GM19023 (cell line): ENCODE results near the gene PPP1R12B.
"Not testable (repeated sequence)": the region's sequence is repeated elsewhere in the genome, so short reads cannot be mapped to it uniquely, and the experiment has no call there.

Experiments
- ATAC-seq: cut with Tn5 transposase; IDR thresholded peaks from one replicate; pipeline ENCODE4 v1.9.1; 2021; ENCODE audit warnings: mild to moderate bottlenecking, moderate library complexity; ENCODE audit not compliant: unreplicated experiment

The PPP1R12B gene

DNA sequence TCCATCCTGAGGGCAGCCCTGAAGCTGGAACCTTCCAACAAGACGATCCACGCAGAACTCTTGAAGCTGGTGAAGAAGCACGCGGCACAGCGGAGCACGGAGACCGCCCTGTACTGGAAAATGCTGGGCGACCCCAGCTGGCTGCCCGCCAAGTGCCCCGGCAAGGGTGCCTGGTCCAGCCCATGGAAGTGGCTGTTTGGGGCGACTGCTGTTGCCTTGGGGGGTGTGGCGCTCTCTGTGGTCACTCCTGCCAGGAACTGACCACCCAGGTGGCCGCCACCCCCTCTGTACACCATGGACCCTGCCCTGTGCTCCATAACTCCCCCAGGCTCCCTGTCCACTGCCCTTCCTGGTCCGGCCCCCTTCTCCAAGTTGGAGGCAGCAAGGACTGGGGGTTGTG is 90.8 kb downstream of the PPP1R12B start:
- ATAC-seq = no peak

DNA sequence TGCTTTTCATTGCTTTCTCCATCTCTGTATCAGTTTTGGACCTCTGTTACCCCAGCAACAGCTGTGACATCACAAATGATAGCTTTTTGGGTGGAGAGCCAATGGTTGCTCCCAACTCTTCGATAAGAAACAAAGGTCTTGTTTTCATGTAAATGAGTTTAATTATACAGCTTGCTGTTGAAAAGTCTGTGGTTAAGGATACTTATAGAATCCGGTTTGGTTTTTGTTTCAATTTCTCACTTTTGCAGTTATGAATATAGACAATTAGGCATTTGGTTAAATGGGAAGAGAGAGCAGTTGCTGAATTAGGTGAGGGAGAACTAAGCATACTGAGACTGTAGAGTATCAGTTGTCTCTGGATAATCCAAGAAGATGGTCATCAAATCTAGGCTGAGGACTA is 99.6 kb downstream of the PPP1R12B start:
- ATAC-seq = not testable (repeated sequence)

DNA sequence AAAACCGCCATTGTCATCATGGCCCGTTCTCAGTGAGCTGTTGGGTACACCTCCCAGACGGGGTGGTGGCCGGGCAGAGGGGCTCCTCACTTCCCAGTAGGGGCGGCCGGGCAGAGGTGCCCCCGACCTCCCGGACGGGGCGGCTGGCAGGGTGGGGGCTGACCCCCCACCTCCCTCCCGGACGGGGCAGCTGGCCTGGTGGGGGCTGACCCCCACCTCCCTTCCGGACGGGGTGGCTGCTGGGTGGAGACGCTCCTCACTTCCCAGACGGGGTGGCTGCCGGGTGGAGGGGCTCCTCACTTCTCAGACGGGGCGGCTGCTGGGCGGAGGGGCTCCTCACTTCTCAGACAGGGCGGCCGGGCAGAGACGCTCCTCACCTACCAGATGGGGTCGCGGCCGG is 103.1 kb downstream of the PPP1R12B start:
- ATAC-seq = not testable (repeated sequence)

DNA sequence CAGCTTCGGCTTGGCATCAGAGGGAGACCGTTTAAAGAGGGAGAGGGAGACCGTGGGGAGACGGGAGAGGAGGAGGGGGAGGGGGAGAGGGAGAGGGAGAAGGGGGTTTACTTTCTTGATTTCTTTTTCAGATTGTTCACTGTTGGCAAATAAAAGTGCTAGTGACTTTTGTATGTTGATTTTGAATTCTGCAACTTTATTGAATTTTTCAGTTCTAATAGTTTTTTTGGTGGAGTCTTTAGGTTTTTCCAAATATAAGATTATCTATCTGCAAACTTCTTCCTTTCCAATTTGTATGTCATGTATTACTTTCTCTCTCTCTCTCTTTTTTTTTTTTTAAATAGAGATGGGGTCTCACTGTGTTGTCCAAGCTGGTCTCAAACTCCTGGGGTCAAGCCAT is 104.0 kb downstream of the PPP1R12B start:
- ATAC-seq = no peak

DNA sequence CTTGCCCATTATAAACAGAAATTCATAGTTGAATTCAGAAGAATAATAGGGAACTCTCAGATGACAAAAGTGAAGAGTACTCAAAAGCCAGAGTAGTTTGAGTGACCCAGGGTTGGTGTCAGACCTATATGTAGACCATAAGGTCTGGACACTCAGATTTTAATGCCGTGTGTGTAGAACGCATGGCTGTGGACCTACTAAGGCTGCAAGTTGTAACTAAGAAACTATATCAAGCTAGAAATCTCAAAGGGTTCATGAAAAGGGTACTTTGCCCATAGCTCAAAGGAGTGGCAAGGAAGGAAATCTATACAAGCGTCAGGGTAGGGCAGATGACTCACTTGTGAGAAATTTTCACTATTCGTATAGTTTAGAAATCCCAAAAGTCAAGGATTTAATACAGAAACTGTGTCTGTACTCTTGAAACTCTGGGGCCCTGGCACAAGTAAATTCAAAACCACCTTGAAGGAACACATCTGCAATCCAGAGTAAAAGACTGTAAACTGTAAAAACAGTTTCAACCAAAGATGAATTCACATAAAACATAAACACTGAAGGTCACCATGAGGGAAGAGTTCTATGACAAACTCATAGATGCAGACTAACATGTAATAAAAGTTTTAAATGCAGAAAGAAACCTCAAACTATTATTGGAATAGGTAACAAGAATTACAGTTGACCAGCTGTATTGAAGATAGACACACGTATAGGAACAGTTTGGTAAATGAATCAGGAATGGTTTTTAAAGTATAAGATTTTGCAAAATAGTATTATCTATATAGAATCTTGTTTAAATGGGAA is 108.1 kb downstream of the PPP1R12B start:
- ATAC-seq = not testable (repeated sequence)

DNA sequence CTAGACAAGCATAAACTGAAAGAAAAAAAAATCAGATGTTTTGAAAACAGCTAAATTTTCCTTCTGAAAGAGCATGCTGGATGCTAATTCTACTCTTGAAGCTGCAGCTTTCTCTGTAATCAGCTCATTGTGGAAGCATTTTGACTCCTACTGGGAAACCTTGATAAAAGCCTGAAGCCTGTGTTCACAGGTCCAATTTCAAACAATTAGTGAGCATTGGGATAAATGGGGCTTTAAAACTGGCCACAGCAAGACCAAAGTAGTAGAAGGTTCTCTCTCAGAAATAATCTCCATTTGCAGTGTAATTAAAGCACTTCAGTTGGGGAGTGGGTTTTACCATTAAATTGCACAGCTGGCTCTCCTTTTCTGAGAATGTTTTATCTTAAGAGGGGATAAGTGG is 110.2 kb downstream of the PPP1R12B start:
- not testable (repeated sequence) for ATAC-seq

DNA sequence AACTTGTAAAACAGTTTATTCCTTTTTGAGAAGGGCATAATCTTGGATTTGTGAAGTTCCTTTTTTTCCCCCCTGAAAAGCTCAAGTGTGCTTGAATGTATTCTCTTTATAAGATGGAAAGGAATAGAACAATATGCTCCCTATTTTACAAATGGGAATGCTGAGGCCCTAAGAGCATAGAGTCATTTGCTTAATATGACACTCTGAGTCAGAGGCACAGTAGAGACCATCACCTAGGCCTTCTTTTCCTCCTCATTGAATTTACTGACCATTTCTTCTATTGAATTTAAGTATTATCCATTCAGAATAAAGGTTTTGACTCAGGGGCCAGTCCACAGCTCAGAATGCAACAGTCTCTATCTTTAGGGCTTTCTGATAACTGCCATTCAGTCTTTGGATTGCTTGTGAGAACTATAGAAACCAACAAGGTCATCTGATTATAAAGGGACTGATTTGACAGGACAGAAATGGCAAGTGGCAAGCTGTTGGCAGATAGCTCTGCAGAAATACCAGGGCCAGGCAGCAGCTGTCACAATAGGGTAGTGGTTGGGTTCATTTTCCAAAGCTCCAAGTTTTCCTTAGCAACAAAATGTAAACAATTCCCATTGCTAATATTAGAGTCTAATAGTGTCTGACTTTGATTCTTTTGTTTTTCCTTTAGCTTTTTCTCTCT is 111.1 kb downstream of the PPP1R12B start:
- ATAC-seq = not testable (repeated sequence)

DNA sequence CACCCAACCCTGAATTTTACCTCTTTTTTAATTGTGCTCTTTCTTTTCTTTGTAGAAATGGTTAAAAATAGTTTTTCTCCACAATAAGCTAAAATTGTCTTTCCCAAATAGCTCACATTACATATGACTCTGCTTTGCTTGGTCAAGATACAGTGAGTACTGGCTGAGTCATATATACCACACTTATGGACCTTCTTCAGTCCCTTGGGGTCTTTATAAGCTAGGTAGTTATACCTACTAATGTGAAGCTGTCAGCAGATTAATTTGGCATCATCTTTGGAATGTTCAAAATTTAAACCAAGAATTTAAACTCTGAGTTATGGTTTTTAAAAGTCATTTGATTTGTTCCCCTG is 111.6 kb downstream of the PPP1R12B start:
- ATAC-seq = not testable (repeated sequence)

DNA sequence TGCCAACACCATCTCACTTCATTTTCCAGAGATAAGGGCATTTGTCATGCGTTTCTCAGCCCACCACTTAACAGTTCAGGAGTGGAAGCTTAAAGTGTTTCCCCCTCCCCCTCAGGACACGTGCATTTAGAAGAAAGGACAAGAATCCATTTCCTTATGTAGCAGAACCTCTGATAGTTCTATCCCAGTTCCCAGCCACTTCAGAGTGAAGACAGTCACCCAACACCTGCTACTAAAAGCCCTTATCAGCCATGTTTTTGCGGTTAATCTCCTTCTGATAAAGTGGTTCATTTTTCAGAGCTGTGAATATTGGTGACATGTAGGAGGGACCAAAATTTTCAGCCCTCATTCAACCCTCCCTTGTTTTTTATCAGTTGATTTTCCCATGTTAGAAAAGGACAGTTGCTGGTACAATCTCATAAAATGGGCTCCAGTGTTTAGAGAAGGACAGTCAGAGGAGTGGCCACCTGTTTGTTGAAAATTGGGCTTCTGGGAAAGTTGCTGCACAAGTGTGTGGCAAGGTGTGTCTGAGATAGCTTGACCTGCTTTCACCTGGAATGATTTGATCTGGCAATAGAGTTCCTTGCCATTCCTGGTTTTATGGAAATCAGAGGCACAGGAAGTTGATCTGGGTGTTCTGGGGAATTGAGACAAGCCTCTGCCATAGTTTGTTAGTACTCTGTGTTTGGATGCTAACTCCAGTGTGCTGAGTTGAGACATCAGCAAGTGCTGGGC is 114.0 kb downstream of the PPP1R12B start:
- ATAC-seq = no peak

DNA sequence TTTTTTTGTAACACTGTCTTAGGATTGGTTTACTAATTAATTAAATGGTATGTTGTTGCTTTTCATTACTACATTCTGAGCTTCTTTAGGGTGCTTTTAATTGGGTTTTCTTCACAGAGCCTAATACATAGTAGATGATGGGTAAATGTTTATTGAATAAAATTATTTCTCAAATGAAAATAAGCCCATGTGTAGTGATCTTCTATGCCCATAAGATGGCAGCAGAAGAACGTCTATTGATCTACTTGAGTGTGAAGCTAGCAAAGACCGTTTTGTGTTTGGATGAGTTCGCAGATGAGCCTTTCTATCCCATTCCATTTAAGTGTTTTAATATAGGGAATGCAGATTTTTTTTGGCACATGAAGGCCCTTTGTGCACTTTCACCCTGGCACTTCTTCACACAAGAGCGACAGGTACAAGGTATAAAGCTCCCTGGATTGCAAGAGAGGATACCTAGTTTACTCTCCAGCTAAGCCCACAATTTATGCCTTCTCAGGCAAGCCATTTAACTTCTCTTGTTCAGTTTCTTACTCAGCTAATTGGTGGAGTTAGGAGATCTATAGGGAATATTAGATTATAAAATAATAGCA is 115.7 kb downstream of the PPP1R12B start:
- ATAC-seq = not testable (repeated sequence)

DNA sequence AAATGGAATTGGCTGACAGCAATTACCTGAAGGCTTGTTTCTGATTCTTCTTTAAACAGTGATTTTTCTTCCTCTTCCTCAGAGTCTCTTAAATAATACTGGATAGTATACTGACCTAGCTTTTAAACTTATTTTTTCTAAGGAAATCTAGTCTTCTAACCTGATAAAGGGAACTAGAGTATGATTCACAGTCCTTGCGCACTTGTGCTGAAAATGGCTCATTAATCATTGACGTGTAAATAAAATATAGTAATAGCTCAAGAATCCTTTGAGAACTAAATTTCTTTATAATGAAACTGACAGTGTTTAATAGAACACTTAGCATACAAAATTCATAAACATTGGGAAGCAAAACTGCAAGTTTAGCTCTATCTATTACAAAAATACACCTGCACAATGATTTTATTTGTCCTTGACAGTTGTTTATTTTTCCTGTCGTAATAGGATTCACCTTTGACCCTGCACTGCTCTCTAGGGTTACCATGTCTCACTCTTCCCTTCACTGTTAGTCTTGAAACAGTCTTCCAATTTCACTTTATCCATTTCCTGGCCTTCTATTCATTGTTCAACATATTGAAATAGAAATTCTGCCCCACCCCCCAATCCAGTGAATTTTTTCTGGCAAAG is 117.3 kb downstream of the PPP1R12B start:
- ATAC-seq = not testable (repeated sequence)

DNA sequence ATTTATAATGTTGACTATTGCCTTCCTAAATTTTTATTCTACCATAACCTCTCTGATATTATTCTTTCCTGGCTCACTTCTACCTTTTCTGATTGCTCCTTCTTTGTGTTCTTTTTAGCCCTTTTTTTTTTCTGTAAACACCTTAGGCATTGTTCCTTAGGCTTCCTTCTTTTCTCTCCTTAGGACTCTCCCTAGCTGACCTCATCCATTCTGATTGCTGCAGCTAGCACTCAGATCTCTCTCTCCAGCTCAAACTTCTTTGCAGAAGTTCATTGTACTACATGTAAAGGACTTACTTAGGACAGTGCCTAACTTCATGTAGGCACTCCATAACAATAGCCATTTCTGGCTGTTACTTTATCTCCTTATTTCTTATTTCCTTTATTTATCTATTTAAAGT is 117.8 kb downstream of the PPP1R12B start:
- ATAC-seq = not testable (repeated sequence)

DNA sequence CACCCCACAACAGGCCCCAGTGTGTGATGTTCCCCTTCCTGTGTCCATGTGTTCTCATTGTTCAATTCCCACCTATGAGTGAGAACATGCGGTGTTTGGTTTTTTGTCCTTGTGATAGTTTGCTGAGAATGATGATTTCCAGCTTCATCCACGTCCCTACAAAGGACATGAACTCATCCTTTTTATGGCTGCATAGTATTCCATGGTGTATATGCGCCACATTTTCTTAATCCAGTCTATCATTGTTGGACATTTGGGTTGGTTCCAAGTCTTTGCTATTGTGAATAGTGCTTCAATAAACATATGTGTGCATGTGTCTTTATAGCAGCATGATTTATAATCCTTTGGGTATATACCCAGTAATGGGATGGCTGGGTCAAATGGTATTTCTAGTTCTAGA is 118.9 kb downstream of the PPP1R12B start:
- not testable (repeated sequence) for ATAC-seq

DNA sequence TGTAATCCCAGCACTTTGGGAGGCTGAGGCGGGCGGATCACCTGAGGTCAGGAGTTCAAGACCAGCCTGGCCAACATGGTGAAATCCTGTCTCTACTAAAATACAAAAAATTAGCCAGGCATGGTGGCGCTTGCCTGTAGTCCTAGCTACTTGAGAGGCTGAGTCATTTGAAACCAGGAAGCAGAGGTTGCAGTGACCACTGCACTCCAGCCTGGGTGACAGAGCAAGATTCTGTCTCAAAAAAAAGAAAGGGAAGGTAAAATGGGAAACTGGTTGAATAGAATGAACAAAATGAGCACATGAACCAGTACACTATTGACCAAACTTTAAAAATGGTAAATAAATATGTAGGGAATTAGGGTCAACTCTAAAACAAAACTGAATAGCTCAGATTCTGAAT is 120.2 kb downstream of the PPP1R12B start:
- ATAC-seq = not testable (repeated sequence)

DNA sequence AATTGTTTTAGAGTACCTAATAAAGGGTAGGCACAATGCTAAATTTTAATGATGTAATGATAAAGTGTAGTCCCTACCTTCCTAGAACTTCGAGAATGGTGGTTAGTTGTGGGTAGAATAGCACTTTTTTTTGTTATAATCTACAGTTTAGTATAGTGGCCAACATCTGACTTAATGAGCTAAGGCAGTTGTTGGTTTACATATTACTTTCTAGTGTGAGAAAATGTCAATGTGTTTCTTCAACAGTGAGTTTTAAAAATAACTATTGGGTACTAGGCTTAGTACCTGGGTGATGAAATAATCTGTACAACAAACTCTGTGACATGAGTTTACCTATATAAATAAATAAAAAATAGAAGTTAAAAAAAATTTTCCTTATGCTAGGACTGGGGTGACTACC is 120.6 kb downstream of the PPP1R12B start:
- not testable (repeated sequence) for ATAC-seq

DNA sequence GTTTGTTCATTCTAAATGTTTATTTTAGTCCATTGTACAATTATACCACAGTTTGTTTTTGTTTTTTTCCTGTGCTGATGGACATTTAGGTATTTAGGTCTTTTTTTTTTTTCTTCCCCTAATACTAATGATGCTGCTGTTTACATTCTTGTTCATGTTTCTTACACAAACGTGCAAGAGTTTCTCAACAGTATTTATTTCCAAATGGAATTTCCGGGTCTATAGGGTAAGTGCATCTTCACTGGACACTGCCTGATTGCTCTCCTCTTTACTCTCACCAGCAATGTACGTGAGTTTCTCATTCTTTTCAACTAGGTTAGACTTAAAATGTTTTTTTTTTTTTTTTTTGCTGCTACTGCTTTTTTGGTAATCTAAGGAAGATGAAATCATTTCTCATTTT is 122.7 kb downstream of the PPP1R12B start:
- no peak for ATAC-seq

DNA sequence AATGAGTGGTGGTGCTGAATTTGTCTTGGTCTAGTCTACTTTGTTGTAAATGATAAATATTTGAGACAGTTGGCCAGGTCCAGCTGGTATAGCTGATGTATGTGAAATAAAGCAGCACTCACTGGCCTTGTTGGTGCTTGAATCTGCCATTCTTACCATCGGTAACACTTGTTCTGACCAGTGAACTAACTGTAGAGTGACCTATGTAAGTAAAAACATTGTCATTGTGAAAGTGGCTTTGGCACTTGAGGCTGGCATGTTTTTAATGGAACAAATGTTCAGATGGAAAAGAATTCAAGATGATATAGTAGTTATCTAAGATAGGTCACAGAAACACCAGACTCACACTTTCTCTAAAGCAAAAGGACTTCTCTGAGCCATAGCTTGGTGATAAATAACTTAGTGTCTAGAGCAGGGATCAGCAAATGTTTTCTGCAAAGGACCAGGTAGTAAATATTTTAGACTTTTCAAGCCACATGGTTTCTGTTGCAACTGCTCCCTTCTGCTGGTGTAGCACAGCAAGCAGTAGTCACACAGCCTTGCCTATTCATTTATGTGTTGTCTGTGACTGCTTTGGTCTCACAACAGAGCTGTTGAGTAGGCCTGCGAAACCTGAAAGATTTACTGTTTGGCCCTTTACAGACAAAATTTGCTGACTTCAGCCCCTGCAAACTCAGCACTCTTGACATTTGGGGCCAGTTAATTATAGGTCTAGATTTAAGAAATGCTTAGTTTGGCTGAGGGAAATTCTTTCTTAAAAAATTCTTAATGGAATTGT is 124.0 kb downstream of the PPP1R12B start:
- ATAC-seq = not testable (repeated sequence)

DNA sequence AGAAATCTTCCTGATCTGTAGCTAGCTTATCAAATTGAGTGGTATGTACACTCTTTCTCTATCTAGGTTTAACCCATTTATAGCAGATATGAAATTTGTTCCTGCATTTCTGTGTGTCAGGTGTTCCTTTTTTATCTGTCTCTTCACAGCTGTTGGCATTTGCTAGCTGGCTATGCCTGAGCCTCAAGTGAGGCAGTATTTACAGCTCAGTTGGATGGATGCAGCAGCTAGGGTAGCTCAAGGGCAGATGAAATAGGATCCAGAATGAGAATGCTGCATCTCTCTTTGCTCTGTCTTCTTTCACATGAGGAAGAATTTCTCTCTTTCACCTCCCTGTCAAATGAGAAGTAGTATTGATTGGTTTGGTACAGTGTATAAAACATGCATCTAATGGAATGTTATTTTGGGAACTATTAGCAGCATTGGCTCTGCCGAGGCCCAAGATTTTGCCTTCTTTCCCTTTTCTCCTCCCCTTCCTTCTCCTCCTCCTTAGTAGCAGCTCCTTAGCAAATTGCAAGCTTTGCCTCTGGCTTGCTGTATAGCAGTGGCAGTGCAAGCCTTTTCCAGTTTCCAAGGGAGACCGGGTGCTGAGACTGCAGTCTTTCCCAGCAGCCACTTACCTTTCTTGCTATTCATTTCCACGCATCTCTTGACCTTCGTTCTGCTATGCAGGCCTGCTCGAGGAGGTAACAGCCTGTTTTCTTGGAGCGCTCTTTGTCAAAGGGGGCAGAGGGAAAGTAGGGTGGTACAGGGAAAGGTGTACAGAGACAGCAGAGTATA is 125.0 kb downstream of the PPP1R12B start:
- not testable (repeated sequence) for ATAC-seq

DNA sequence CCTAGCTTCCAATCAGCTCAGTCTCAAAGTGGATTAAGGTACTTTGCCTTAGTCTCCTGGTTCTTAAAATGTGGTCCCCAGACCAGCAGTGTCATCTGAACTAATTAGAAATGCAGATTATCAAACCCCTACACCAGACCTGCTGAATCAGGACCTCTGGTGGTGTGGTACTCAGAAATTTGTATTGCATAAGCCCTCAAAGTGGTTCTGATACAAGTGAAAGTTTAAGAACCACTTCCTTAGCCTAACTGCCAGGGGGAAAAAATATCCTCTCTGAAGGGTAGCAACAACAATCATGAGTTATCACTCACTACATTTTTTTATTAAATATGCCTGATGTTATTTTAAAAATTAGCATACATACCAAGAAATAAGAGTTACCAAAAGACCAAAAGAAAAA is 131.2 kb downstream of the PPP1R12B start:
- ATAC-seq = not testable (repeated sequence)
